Left renal pelvis (tissue), 4 donors: ENCODE measurements around the gene GALNT6. TPM values are rescaled to one million over a fixed set of nuclear protein-coding genes. Genes with fewer than 3 reads are reported as not detected.
"Not testable (repeated sequence)": the region's sequence is repeated elsewhere in the genome, so short reads cannot be mapped to it uniquely, and the experiment has no call there.

Source experiments
- DNase-seq, 4 donors: peaks; one replicate each; pipeline ENCODE4 v3.0.0-alpha.2; 2013; ENCODE audit warnings: low read depth in 4 of 4, low spot score in 3 of 4
- polyA plus RNA-seq, 4 donors: library from polyadenylated mRNA; unstranded; fragments of 120-200 nt; gene quantifications; one replicate each; pipeline ENCODE4 v1.2.1, GENCODE V29; 2013; ENCODE audit not compliant: insufficient read length in 4 of 4

Gene GALNT6
- polyA plus RNA-seq, 4 donors, result 1.4 to 7.5 (median 5.6) TPM

DNA sequence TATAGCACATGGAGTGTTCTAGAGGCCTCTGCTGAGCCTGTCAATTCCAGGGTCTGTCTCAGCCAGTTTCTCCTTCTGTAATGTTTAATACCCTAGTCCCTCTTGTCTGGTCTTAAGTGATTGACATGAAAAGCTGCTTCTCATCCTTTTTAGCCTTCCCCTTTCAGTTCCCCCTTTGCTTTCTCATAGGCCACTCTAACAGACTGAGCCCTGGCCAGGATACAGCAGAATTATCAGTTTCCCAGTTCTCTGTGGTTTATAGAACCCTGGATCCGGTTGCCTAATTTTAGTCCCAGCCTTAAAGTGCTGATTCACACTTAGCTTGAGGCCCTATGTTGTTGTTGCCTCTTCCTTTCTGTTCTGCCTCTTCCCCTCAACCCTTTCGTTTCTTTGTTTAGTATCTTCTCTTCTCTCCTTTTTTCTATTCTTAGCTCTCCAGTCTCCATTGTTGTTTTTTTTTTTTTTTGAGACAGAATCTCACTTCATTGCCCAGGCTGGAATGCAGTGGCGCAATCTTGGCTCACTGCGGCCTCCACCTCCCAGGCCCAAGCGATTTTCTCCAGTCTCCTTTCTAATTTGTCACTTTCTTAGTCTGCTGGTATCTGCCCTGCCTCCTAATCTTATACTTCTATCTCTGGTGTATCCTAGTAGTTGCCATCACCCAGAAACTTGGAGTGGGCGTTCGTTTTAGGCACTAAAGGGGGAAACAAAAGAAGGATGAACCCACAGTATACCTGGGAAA lies 64.3 kb downstream of the GALNT6 start:
- DNase-seq, result no peak

DNA sequence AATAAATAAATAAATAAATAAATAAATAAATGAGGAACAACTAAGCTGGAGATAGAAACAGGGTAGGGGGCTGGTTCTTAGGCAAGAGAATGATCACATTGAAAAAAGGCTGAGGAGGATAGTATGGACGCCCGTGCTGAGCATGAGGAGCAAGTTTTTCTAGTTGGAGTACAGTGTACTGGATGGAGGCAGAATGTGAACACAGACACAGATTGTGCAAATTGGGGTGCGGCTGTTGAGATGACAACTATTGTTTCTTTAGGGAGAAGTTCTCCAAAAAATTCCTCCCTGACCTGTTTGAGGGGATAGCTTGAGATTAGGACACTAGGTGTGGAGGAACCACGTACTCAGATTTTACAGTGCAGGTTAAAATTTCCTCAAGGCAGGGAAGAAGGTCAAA lies 66.3 kb downstream of the GALNT6 start:
- no peak for DNase-seq

DNA sequence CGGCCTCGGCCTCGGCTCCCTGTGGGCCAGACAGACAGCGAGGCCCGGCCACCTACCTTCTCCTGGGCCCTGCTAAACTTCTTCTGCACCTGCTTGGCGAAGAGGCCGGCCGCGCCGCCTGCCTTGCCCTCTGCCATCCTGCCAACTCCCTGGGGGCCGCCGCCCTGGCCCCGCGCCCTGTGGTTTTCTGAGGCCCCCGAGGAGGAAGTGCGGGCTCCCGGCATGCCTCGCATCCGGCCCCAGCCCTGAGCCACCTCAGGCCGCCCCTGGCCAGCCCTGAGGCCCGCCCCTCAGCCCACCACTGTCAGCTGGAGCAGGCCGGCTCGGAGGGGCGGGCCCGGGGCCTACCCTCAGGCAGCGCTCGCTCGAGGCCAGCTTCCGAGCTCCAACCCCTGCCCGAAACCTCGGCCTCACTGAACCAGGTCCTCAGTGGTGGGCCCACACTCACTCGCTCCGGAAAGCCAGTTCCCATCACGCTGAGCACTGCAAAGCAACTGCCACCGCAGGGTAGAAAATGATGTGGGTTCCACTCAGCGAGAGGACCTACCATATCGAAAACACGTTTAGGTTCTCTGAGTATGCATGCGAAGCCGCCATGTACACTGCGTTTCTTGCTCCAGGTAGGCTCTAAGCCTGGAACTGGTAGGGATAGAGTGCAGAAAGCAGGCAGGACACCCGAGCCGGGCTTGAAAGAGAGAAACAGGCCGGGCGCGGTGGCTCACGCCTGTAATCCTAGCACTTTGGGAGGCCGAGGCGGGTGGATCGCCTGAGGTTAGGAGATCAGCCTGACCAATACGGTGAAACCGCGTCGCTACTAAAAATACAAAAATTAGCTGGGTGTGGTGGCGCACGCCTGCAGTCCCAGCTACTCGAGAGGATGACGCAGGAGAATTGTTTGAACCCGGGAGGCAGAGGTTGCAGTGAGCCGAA lies 67.0 kb downstream of the GALNT6 start, which contains the start of gene BIN2:
Gene BIN2, minus strand, starts transcription at position 209 of the 930 bp plus-strand sequence. Its CDS starts 72 bp downstream, at position 137.
- DNase-seq, result no peak

DNA sequence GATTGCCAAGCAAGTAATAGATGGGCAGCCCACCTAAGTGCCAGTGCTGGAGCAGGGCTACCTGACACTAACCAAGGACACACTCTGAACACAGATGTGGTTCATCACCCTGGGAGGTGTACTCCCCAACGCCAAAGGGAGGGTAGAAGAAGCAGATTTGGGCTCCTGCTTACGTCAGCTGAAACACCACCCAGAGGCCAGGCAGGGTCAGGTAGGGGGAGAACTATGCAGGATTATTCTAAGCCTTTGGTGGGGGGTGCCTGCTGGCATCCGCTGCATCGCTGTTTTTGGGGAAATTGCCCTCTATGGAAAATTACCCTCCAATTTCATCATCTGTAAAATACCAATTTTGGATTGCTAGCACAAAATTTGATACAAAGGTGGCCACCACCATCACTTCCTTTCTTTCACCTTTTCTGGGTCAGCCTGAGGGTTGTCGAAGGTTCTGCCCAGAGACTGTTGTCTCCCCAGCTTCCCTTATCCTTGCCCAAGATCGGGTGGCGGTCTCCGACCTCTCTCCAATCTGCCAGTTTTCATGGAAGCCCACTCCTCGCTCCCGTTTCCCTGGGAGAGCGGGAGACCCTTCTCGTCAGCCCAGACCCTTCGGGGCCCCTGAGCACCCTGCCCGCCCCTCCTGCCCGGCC lies 67.8 kb downstream of the GALNT6 start:
- DNase-seq, result no peak

DNA sequence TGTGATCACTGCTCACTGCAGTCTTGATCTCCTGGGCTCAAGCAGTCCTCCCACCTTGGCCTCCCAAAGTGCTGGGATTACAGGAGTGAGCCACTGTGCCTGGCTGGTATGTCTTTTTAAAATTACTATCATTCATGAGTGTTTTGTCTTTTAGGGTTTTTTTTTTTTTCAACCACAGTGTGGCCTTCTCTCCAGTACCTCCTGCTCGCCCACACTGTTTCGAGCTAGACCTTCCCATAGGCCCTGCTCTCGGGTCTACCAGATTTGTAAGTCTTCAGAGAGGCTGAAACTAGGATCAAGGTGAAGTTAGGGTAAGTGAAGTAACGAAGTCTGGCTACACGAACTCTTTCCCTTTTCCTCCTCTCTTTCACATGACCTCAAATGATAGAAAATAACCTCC lies 68.8 kb downstream of the GALNT6 start:
- DNase-seq, result no peak

DNA sequence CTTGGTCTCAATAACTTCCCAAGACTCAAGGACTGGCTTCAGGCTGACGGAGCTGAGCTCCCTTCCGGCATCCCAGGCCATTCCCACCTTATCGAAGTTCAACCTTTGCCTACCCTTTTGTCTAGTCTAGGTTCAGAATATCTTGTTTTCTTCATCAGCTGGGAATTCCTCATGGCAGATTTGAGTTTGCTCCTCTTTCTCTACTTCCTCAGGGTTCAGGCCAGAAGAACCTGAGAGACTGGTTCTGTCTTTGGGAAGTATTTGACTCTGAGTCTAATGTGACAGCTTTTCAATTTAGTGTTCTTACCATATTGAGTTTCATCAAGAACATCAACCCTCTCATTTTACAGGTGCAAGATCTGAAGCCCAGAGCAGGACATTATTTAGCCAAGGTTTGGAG lies 69.3 kb downstream of the GALNT6 start:
- no peak for DNase-seq

DNA sequence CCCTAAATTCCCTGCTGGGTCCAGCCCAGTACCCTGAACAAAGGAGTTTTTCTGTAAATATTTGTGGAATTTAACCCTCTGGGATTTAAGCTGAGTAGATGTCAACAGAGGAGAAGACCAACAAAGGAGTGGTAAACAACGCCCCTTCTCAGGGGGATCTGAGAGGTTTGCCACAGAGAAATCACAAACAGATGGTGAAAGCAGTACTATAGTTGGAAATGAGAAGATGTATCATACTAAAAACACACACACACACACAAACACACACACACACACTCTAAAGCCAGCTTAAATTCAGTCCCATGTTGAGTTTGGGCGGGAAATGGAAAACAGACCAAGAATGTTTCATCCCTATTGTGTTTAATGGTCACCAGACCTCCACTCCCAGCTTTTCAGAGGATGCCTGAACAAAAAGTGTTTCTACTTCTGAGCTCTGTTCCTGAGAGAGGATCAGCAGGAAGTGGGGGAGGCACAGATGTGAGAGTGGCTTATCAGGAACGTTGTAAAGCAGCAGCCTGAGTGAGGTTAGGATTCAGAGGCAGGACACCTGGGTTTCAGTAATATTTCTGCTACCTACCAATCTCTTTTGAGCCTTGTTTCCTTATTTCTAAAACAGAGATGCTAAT lies 70.4 kb downstream of the GALNT6 start:
- no peak for DNase-seq

DNA sequence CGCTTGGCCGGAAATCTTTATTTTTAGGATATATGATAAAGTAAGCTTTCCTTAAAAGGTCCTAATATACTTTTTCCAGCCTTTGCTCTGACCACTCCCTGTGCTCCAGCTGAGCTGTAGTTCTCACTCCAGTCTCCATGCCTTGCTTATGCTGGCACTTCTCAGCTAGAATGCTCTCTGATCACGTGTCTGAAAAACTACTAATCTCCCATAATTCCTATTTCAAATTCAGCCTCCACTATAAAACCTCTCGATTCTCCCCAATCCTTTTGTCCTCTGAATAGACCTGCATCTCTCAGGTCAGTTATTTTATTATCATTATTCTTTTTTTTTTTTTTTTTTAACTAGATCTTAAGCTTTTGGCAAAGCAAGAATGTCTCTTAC lies 70.9 kb downstream of the GALNT6 start:
- no peak for DNase-seq

DNA sequence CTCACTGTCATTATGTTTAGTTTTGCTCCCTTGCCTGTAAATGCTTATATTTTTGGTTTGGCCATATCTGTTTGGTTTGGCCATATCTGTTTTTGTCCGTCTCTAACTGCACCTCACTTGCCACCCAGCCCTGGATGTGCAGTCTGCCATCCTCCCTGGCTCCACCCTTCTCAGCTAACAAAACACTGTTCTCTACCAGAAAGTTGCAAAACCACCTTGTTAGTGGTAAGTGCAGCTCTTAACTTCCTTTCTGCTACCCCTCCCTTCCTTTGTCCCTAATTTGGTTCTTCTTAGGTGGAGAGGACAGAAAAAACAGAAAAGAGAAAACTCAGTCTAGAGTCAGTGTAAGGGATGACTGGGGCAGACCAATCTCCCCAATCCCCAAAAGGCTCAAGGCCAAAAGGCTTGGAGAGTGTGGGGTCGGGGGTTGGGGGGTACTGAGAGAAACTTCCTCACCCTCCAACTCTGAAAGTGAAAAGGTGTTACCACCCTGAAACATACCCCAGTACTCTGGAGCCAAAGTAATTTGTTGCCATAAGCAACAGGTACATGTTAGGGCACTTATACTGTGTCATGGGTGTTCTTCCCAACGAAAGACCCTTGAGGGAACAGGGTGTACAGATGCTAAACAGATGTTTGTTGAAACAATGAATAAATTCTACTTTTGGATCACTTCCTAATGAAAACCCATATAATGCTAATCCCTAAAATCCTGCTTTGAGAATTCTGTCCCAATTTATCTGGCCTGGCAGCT lies 72.2 kb downstream of the GALNT6 start:
- no peak for DNase-seq

DNA sequence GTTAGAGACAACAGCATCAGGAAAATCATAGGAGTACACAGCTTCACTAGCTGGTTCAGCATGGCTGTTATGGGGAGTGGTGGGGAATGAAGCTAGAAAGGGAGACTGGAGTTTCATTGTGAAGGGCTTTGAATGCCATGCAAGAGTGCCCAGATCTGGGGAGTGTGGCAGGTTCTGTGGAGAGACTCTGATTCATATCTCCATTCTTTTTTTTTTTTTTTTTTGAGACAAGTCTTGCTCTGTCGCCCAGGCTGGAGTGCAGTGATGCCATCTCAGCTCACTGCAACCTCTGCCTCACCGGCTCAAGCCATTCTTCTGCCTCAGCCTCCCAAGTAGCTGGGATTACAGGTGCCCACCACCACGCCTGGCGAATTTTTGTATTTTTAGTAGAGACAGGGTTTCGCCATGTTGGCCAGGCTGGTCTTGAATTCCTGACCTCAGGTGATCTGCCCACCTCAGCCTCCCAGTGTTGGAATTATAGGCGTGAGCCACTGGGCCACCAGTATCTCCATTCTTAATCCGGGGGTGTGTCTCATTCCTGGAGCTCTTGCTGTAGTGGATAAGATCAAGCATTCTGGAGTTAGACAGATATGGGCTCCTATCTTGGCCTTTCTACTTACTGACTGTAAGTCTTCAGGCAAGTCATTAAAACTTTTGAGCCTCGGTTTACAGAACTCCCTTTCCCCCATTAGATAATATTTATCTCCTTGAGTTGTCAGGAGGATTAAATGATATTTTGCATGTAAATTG lies 73.0 kb downstream of the GALNT6 start:
- not testable (repeated sequence) for DNase-seq

DNA sequence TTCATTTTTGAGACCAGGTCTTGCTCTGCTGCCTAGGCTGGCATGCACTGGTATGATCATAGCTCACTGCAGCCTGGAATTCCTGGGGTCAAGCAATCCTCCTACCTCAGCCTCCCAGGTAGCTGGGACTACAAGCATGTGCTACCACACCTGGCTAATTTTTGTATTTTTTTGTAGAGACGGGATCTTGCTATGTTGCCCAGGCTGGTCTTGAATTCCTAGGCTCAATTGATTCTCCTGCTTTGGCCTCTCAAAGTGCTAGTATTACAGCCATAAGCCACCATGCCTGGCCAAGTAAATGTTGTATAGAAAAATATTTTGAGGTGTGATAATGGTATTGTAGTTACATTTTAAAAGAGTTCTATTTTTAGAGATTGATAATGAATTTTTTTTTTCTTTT lies 79.8 kb downstream of the GALNT6 start:
- DNase-seq, result no peak

DNA sequence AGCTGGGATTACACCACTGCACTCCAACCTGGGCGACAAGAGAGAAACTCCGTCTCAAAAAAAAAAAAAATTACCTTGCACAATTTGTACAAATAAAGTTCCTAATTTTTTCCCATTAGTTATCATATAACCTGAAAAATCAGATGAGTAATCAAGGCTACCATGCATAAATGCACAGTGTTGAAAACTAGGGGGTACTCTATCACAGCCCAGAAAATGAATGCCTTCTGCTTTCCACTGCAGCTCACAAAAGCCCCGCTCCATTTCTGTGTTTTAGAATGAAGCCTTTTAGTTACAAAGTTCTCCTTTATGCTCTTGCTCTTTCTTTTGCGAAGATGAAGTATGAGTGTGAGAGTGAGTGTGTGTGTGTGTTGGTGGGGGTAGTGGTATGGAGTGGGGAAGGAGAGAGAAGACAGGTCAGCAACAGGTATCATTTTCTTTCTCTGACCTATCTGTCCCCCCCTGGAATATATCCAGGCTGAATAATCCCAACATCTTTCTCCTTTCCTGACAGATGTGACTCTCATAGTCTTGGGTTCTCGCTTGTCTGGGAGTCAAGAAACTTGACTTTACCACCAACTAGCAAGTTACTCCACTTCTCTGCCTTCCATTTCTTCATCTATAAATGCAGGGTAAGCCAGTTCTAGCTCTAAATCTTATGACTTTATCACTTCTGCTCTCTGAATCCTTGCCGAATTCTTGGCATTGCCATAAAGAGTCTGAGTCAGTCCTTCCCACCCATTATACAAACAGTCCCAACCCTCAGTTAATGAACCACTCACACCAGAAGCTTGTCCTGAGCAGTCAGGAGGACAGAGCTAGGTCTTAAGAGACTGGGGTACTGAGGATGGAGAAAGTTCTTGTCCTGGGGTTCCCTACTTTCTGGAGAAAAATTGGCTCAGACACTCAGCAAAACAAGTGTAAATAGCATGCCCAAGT lies 83.3 kb downstream of the GALNT6 start:
- no peak for DNase-seq

DNA sequence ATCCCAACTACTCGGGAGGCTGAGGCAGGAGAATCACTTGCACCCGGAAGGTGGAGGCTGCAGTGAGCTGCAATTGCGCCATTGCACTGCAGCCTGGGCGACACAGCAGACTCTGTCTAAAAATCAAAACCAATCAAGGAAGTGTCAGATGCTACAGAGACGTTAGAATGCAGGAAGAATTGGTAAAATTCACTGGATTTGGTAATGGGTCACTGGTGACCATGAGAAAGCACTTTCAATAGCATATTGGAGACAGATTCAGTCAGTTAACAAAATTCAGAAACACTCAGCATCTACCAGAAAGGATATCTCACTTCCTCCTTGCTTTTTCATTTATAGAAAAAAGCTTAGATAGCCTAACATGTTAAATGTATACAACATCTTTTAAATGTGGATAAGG lies 84.7 kb downstream of the GALNT6 start:
- no peak for DNase-seq

Other genes with a start within 250 kb of the GALNT6 start
- gene TFCP2, start 218.3 kb downstream of the GALNT6 start, polyA plus RNA-seq, result 10 to 100 TPM; 44.2 to 65.5 (median 59.6) TPM
- 10 to 100 TPM in 2 of 4 donors, 1 to 10 TPM in 2; 7.4 to 16.6 (median 10.0) TPM for gene POU6F1, start 173.3 kb downstream of the GALNT6 start, polyA plus RNA-seq
- 100 to 1,000 TPM; 152 to 298 (median 275) TPM for gene DAZAP2, start 152.6 kb downstream of the GALNT6 start, polyA plus RNA-seq
- gene SMAGP, start 121.0 kb downstream of the GALNT6 start, polyA plus RNA-seq, result 10 to 100 TPM; 11.2 to 26.2 (median 22.8) TPM
- gene BIN2, start 67.2 kb downstream of the GALNT6 start, polyA plus RNA-seq, result 1 to 10 TPM; 2.4 to 4.0 (median 3.3) TPM
- under 1 TPM in 1 of 4 donors, not detected in 3; 0.19 TPM for gene CELA1, start 44.7 kb downstream of the GALNT6 start, polyA plus RNA-seq
- gene SLC4A8, start 33.4 kb upstream of the GALNT6 start, polyA plus RNA-seq, result 1 to 10 TPM; 3.7 to 4.6 (median 4.1) TPM
- gene SCN8A, start 199.8 kb upstream of the GALNT6 start, polyA plus RNA-seq, result 1 to 10 TPM; 1.6 to 2.9 (median 2.4) TPM